K562 (cell line): ENCODE data around the gene SERPINE2. TPM values are rescaled to one million over a fixed set of nuclear protein-coding genes. Genes with fewer than 3 reads are reported as not detected.

Experiments
- CGGBP1 ChIP-seq: fragments of 250-450 bp; sonication (Bioruptor Pico); IDR thresholded peaks from 2 replicates; pipeline ENCODE4 v1.9.0; 2021; ENCODE audit warnings: mild to moderate bottlenecking
- GTF2A2 ChIP-seq: IDR thresholded peaks from 2 replicates; pipeline ENCODE4 v1.6.1; 2016; ENCODE audit warnings: mild to moderate bottlenecking, missing genetic modification characterization, missing compliant biosample characterization
- LEF1 ChIP-seq: fragments of 450-650 bp; IDR thresholded peaks from 2 replicates; pipeline ENCODE4 v1.6.1; 2016; ENCODE audit warnings: mild to moderate bottlenecking
- MEF2A ChIP-seq: IDR thresholded peaks from 2 replicates; pipeline ENCODE4 v1.6.1; 2011; ENCODE audit warnings: low read depth, mild to moderate bottlenecking, low read length, moderate library complexity; ENCODE audit not compliant: control insufficient read depth
- ZKSCAN8 ChIP-seq: fragments of 200-800 bp; sonication (Bioruptor generic); IDR thresholded peaks from 2 replicates; pipeline ENCODE4 v1.6.1; 2016; ENCODE audit warnings: missing genetic modification characterization, missing compliant biosample characterization
- ZNF609 ChIP-seq: sonication (generic); formaldehyde crosslinking; IDR thresholded peaks from 2 replicates; pipeline ENCODE4 v1.8.1; 2023; ENCODE audit warnings: missing genetic modification reagents, mild to moderate bottlenecking, borderline replicate concordance
- polyA plus RNA-seq, 8 experiments: library from polyadenylated mRNA; depleted of rRNA in 4 of 8; stranded (reverse) in 5 of 8; unstranded in 3 of 8; fragments of >200 nt; fragmentation: Nextera tagmentation in 2 of 8; fragmentation: Illumina TruSeq in 1 of 8; extraction: Ambion mirVana in 2 of 8; extraction: Trizol in 1 of 8; gene quantifications; 2 replicates each; pipeline versions ENCODE4 v1.2.1 to v1.2.3, GENCODE V29; 2011 to 2014; ENCODE audit warnings: inconsistent platforms in 1 of 8, missing spikeins in 1 of 8
- total RNA-seq, 7 experiments: library from RNA; depleted of rRNA in 6 of 7; stranded (reverse); fragments of >200 nt in 6 of 7; fragmentation: Illumina TruSeq in 2 of 7; extraction: Trizol in 2 of 7; gene quantifications; 2 replicates each; pipeline versions ENCODE4 v1.2.1 to v1.2.3, GENCODE V29; 2011 to 2021; ENCODE audit warnings: low replicate concordance in 1 of 7
- TF ChIP-seq, protein P1 (sequence below), 2 experiments: fragments of 450-650 bp; formaldehyde crosslinking in 1 of 2; IDR thresholded peaks; 2 replicates each; pipeline versions ENCODE4 v1.4.0 to v1.6.1; 2014 to 2020; ENCODE audit warnings: mild to moderate bottlenecking in 2 of 2, borderline replicate concordance in 1 of 2, low read depth in 1 of 2
- TF ChIP-seq, protein P2 (sequence below): fragments of 450-650 bp; conservative IDR thresholded peaks from 2 replicates; pipeline ENCODE4 v1.6.1; 2016; ENCODE audit warnings: missing genetic modification characterization, low read depth, mild to moderate bottlenecking, missing compliant biosample characterization, moderate library complexity
- TF ChIP-seq, protein P3 (sequence below): fragments of 450-650 bp; IDR thresholded peaks from 2 replicates; pipeline ENCODE4 v1.7.0; 2016; ENCODE audit warnings: borderline replicate concordance

SERPINE2 gene
- total and polyA plus RNA-seq, 9 of the 15 experiments (the other 6 are each of a cell fraction or from before 2014, with no cell fraction given), result 0.03 to 0.16 (median 0.13) TPM; not detected in 6

- TF ChIP-seq, protein P1, sequence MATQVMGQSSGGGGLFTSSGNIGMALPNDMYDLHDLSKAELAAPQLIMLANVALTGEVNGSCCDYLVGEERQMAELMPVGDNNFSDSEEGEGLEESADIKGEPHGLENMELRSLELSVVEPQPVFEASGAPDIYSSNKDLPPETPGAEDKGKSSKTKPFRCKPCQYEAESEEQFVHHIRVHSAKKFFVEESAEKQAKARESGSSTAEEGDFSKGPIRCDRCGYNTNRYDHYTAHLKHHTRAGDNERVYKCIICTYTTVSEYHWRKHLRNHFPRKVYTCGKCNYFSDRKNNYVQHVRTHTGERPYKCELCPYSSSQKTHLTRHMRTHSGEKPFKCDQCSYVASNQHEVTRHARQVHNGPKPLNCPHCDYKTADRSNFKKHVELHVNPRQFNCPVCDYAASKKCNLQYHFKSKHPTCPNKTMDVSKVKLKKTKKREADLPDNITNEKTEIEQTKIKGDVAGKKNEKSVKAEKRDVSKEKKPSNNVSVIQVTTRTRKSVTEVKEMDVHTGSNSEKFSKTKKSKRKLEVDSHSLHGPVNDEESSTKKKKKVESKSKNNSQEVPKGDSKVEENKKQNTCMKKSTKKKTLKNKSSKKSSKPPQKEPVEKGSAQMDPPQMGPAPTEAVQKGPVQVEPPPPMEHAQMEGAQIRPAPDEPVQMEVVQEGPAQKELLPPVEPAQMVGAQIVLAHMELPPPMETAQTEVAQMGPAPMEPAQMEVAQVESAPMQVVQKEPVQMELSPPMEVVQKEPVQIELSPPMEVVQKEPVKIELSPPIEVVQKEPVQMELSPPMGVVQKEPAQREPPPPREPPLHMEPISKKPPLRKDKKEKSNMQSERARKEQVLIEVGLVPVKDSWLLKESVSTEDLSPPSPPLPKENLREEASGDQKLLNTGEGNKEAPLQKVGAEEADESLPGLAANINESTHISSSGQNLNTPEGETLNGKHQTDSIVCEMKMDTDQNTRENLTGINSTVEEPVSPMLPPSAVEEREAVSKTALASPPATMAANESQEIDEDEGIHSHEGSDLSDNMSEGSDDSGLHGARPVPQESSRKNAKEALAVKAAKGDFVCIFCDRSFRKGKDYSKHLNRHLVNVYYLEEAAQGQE (IDR thresholded peaks at IDR 0.05; ENCODE audit: borderline replicate concordance), result no peak
- TF ChIP-seq, protein P1 (CRISPR knock-in tag; IDR thresholded peaks at IDR 0.05; ENCODE audit: low read depth), result no peak
- TF ChIP-seq LEF1 (0 out of 2 replicates have a peak, but pooled peaks have one; percentile 56), ZNF609 (CRISPR knock-in tag) (no peak), CGGBP1 (CRISPR knock-in tag) (no peak), ZKSCAN8 (CRISPR knock-in tag) (no peak), GTF2A2 (tag) (no peak), MEF2A (peak; percentile 22; the same call in 1 of the 2 replicates)
- TF ChIP-seq, protein P2, sequence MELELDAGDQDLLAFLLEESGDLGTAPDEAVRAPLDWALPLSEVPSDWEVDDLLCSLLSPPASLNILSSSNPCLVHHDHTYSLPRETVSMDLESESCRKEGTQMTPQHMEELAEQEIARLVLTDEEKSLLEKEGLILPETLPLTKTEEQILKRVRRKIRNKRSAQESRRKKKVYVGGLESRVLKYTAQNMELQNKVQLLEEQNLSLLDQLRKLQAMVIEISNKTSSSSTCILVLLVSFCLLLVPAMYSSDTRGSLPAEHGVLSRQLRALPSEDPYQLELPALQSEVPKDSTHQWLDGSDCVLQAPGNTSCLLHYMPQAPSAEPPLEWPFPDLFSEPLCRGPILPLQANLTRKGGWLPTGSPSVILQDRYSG (tag), result no peak
- TF ChIP-seq, protein P3, sequence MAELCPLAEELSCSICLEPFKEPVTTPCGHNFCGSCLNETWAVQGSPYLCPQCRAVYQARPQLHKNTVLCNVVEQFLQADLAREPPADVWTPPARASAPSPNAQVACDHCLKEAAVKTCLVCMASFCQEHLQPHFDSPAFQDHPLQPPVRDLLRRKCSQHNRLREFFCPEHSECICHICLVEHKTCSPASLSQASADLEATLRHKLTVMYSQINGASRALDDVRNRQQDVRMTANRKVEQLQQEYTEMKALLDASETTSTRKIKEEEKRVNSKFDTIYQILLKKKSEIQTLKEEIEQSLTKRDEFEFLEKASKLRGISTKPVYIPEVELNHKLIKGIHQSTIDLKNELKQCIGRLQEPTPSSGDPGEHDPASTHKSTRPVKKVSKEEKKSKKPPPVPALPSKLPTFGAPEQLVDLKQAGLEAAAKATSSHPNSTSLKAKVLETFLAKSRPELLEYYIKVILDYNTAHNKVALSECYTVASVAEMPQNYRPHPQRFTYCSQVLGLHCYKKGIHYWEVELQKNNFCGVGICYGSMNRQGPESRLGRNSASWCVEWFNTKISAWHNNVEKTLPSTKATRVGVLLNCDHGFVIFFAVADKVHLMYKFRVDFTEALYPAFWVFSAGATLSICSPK, result no peak
Observed at GRCh38 chr2:223957092-223957851, 81.8 kb downstream of the SERPINE2 start, which contains the start of gene MRPL44 (continued).
